HCT116 (cell line): ENCODE data around the gene VAMP3. TPM values are rescaled to one million over a fixed set of nuclear protein-coding genes. Genes with fewer than 3 reads are reported as not detected.

ENCODE experiments used
- ATAC-seq: fragments of 200-7000 bp; cut with Tn5 transposase; 2 replicates; pipeline ENCODE4 v1.9.1; 2020; ENCODE audit warnings: mild to moderate bottlenecking, moderate library complexity
- BruUV-seq: library from RNA; stranded (reverse); fragments of 400-500 nt; replicated peaks from 2 replicates; lab custom pipeline; 2021; lab: Mats Ljungman, UMichigan
- CTCF ChIA-PET: fragments of 300-600 bp; sonication (Branson Sonifier 250); formaldehyde crosslinking; loops from one replicate; lab custom pipeline; 2021; ENCODE audit warnings: antibody characterized with exemption; lab: Charles Lee
- POLR2A ChIA-PET: fragments of 300-600, 350-600 bp; sonication (Branson Sonifier 250); formaldehyde crosslinking; loops from one replicate; lab custom pipeline; 2021; ENCODE audit warnings: antibody characterized with exemption; lab: Charles Lee
- RAD21 ChIA-PET, 2 experiments: fragments of 300-600 bp; sonication (Branson Sonifier 250); formaldehyde crosslinking; loops; one replicate each; lab custom pipeline; 2023; ENCODE audit warnings: low total read pairs in 2 of 2; ENCODE audit not compliant: uncharacterized antibody in 2 of 2, unreplicated experiment in 2 of 2, low non-redundant PET in 1 of 2; lab: Charles Lee
- DNase-seq: peaks from one replicate; pipeline ENCODE4 v3.0.0-alpha.2; 2010; ENCODE audit warnings: low read depth, low spot score
- H2AFZ ChIP-seq: fragments of 200-600 bp; shearing (Covaris generic), sonication (generic); 2 replicates; pipeline ENCODE4 v1.6.1; 2017; ENCODE audit warnings: low read depth, mixed run types, mixed read lengths, antibody characterized with exemption, low read length; ENCODE audit not compliant: poor library complexity, severe bottlenecking
- H3K27ac ChIP-seq: 2 replicates; pipeline ENCODE4 v1.5.1; 2012; ENCODE audit warnings: low read depth, low read length
- H3K27me3 ChIP-seq: fragments of 200-600 bp; sonication (generic); 2 replicates; pipeline ENCODE4 v1.6.1; 2016; ENCODE audit warnings: mixed run types, low read length, mixed read lengths; ENCODE audit not compliant: insufficient read depth
- H3K36me3 ChIP-seq, 2 experiments: fragments of 200-500 bp in 1 of 2; fragments of 200-600 bp in 1 of 2; sonication (Bioruptor generic) in 1 of 2; sonication (generic) in 1 of 2; 2 replicates each; pipeline versions ENCODE4 v1.5.1 to v1.6.1; 2014 to 2016; ENCODE audit warnings: low read length in 2 of 2, inconsistent platforms in 1 of 2, mixed read lengths in 1 of 2, mixed run types in 1 of 2; ENCODE audit not compliant: insufficient read depth in 2 of 2, control insufficient read depth in 1 of 2
- H3K4me1 ChIP-seq, 2 experiments: fragments of 200-600 bp in 1 of 2; sonication (generic) in 1 of 2; 2 replicates each; pipeline versions ENCODE4 v1.5.1 to v1.6.1; 2012 to 2017; ENCODE audit warnings: low read length in 2 of 2, inconsistent platforms in 1 of 2, mild to moderate bottlenecking in 1 of 2, mixed read lengths in 1 of 2, mixed run types in 1 of 2, moderate library complexity in 1 of 2; ENCODE audit not compliant: insufficient read depth in 2 of 2, control insufficient read depth in 1 of 2
- H3K4me2 ChIP-seq: fragments of 200-600 bp; sonication (generic); 2 replicates; pipeline ENCODE4 v1.6.1; 2017; ENCODE audit warnings: mixed run types, low read length, mixed read lengths
- H3K4me3 ChIP-seq, 2 experiments: fragments of 200-600 bp in 1 of 2; sonication (generic) in 1 of 2; replicated peaks in 1 of 2; 2 replicates each; pipeline ENCODE4 v1.5.1; 2011 to 2016; ENCODE audit warnings: low read length in 2 of 2, control low read depth in 1 of 2, low read depth in 1 of 2, mild to moderate bottlenecking in 1 of 2, mixed read lengths in 1 of 2, mixed run types in 1 of 2
- H3K79me2 ChIP-seq: fragments of 200-600 bp; sonication (generic); 2 replicates; pipeline ENCODE4 v1.6.1; 2017; ENCODE audit warnings: mild to moderate bottlenecking, mixed run types, low read length, moderate library complexity, mixed read lengths; ENCODE audit not compliant: insufficient read depth
- H3K9ac ChIP-seq: fragments of 200-600 bp; sonication (generic); 2 replicates; pipeline ENCODE4 v1.6.1; 2016; ENCODE audit warnings: low read length, mixed read lengths
- H3K9me2 ChIP-seq: fragments of 200-600 bp; sonication (generic), shearing (Covaris generic); 2 replicates; pipeline ENCODE4 v1.6.1; 2017; ENCODE audit warnings: mixed run types, mild to moderate bottlenecking, moderate library complexity; ENCODE audit not compliant: insufficient read depth
- H3K9me3 ChIP-seq, 2 experiments: fragments of 200-500 bp in 1 of 2; fragments of 200-600 bp in 1 of 2; sonication (Bioruptor generic) in 1 of 2; sonication (generic) in 1 of 2; 2 replicates each; pipeline ENCODE4 v1.6.1; 2014 to 2017; ENCODE audit warnings: low read length in 2 of 2, mixed read lengths in 2 of 2, inconsistent platforms in 1 of 2, low read depth in 1 of 2, mild to moderate bottlenecking in 1 of 2, mixed run types in 1 of 2, moderate library complexity in 1 of 2; ENCODE audit not compliant: control insufficient read depth in 1 of 2, insufficient read depth in 1 of 2
- H4K20me1 ChIP-seq: fragments of 200-600 bp; sonication (generic), shearing (Covaris generic); 2 replicates; pipeline ENCODE4 v1.6.1; 2017; ENCODE audit warnings: mixed run types, mild to moderate bottlenecking, moderate library complexity; ENCODE audit not compliant: insufficient read depth
- EGR1 ChIP-seq: IDR thresholded peaks from 2 replicates; pipeline ENCODE4 v1.6.1; 2012; ENCODE audit warnings: low read depth
- ELF1 ChIP-seq: IDR thresholded peaks from 2 replicates; pipeline ENCODE4 v1.6.1; 2012; ENCODE audit warnings: low read depth, borderline replicate concordance
- EZH2 ChIP-seq: fragments of 200-600 bp; sonication (generic); IDR thresholded peaks from 2 replicates; pipeline ENCODE4 v1.6.1; 2017; ENCODE audit warnings: antibody characterized with exemption, mixed run types
- EZH2phosphoT487 ChIP-seq: fragments of 200-600 bp; IDR thresholded peaks from 2 replicates; pipeline ENCODE4 v1.6.1; 2018; ENCODE audit warnings: antibody characterized with exemption, borderline replicate concordance
- FOSL1 ChIP-seq: IDR thresholded peaks from 2 replicates; pipeline ENCODE4 v1.6.1; 2012; ENCODE audit warnings: low read depth
- JUND ChIP-seq: IDR thresholded peaks from 2 replicates; pipeline ENCODE4 v1.6.1; 2012
- POLR2A ChIP-seq: IDR thresholded peaks from 2 replicates; pipeline ENCODE4 v1.7.0; 2011; ENCODE audit warnings: borderline replicate concordance; ENCODE audit not compliant: insufficient read depth, insufficient read length; ENCODE audit errors: extremely low read depth
- SIN3A ChIP-seq: IDR thresholded peaks from 2 replicates; pipeline ENCODE4 v1.6.1; 2012; ENCODE audit warnings: low read depth
- SP1 ChIP-seq: IDR thresholded peaks from 2 replicates; pipeline ENCODE4 v1.6.1; 2012; ENCODE audit warnings: low read depth
- SRF ChIP-seq: IDR thresholded peaks from 2 replicates; pipeline ENCODE4 v1.6.1; 2012; ENCODE audit warnings: low read depth
- TCF7L2 ChIP-seq: IDR thresholded peaks from 2 replicates; pipeline ENCODE4 v1.7.0; 2011; ENCODE audit warnings: borderline replicate concordance, inconsistent platforms; ENCODE audit not compliant: insufficient read depth, insufficient read length; ENCODE audit errors: extremely low read depth
- intact Hi-C: fragments of 100-400 bp; cut with micrococcal nuclease; formaldehyde crosslinking; loops from 2 replicates; pipeline ENCODE4 v1.10.0; 2022
- total RNA-seq: library from RNA; stranded (reverse); gene quantifications from one replicate; pipeline ENCODE4 v1.2.1, GENCODE V29; 2021; ENCODE audit not compliant: unreplicated experiment
- TF ChIP-seq, protein P1 (sequence below): IDR thresholded peaks from 2 replicates; pipeline ENCODE4 v1.6.1; 2012
- TF ChIP-seq, protein P2 (sequence below): IDR thresholded peaks from 2 replicates; pipeline ENCODE4 v1.6.1; 2011; ENCODE audit warnings: mild to moderate bottlenecking, low read length, moderate library complexity; ENCODE audit not compliant: insufficient replicate concordance; ENCODE audit errors: extremely low read depth

The VAMP3 gene
- total RNA-seq, 1 experiment from 2014 or later: 79.3 TPM

DNA sequence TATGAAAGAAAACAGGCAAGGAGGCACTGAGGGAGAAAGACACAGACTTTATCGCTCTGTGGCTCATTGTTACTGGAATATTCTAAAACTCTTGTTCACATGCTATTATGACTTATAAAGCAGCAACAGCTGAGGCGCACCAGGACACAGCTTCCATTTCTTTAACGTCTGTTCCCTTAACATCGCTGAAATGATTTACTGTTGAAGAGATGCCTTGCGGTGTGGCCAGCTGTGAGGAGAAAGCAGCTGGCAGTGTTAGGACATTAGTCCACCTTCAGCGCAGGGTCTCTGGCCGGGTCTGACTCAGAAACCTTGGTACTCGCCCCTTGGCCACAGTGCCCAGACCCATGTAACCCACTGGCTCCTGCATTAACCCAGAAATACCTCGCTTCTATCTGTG is 9.9 kb downstream of the VAMP3 start:
- DNase-seq: no peak
- Histone ChIP-seq H3K79me2 (peaks cover 7% of the 10 kb centered on the region), H3K4me1 (peaks cover 0 to 13% of the 10 kb centered on the region in 2 experiments; a peak in 3 of 4 replicates), H3K9ac (no peak overlapping the region), H3K27me3 (no peaks in the 10 kb centered on the region), H3K9me3 (no peaks in the 10 kb centered on the region), H3K4me3 (no peak overlapping the region), H3K27ac (no peak overlapping the region), H3K36me3 (peaks cover 11% of the 10 kb centered on the region in 2 experiments; a peak in 3 of 4 replicates), H3K9me2 (no peaks in the 10 kb centered on the region), H4K20me1 (no peaks in the 10 kb centered on the region), H3K4me2 (no peak overlapping the region), H2AFZ (no peak overlapping the region)
- POLR2A ChIA-PET: no interaction called here
- RAD21 ChIA-PET: no interaction called here
- intact Hi-C loops: loop anchor here (5.0 kb wide), 1 partner anchor 181 kb away; the partner anchor contains the start of gene PARK7
- CTCF ChIA-PET: no interaction called here
- BruUV-seq: TSS peak; percentile 4
- no peak for ATAC-seq
- TF ChIP-seq, protein P1, sequence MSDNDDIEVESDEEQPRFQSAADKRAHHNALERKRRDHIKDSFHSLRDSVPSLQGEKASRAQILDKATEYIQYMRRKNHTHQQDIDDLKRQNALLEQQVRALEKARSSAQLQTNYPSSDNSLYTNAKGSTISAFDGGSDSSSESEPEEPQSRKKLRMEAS: no peak
- no peak for TF ChIP-seq EZH2phosphoT487
- TF ChIP-seq FOSL1: no peak
- TF ChIP-seq ELF1: no peak
- no peak for TF ChIP-seq SRF
- TF ChIP-seq TCF7L2: no peak
- no peak for TF ChIP-seq SP1
- no peak for TF ChIP-seq SIN3A

DNA sequence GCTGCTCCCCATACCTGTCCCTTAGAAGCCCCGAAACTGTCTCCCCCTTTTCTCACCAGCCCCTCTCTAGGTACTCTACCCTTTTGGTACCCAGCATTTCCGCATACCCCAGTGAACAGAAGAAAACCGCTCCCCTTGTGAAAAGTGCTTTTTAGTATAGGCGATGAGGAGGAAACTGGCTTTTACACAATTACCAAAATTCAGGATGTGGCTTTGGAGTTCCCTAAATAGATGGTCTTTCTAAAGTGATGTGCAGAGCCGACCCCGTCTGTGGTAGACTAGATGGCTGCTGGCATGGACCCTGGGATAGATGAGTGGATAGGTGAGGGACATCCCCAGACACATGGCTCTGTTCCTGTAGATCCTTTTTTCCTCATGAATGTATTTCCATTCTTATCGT is 10.4 kb downstream of the VAMP3 start:
- Histone ChIP-seq H3K9me2 (no peaks in the 10 kb centered on the region), H3K9ac (no peak overlapping the region), H3K4me1 (peaks cover 0 to 13% of the 10 kb centered on the region in 2 experiments; a peak in 3 of 4 replicates), H3K27ac (no peak overlapping the region), H2AFZ (no peak overlapping the region), H3K4me2 (no peak overlapping the region), H3K27me3 (no peaks in the 10 kb centered on the region), H3K36me3 (peaks cover 11% of the 10 kb centered on the region in 2 experiments; a peak in 3 of 4 replicates), H4K20me1 (no peaks in the 10 kb centered on the region), H3K4me3 (no peak overlapping the region), H3K79me2 (peaks cover 2% of the 10 kb centered on the region; the same call in 1 of the 2 replicates), H3K9me3 (no peaks in the 10 kb centered on the region)
- ATAC-seq (no peak), DNase-seq (no peak)
- BruUV-seq: no TSS peak
- no peak for TF ChIP-seq EGR1
- no peak for TF ChIP-seq JUND
- TF ChIP-seq ELF1: no peak
- TF ChIP-seq EZH2: no peak
- TF ChIP-seq, protein P1: no peak
- TF ChIP-seq, protein P2, sequence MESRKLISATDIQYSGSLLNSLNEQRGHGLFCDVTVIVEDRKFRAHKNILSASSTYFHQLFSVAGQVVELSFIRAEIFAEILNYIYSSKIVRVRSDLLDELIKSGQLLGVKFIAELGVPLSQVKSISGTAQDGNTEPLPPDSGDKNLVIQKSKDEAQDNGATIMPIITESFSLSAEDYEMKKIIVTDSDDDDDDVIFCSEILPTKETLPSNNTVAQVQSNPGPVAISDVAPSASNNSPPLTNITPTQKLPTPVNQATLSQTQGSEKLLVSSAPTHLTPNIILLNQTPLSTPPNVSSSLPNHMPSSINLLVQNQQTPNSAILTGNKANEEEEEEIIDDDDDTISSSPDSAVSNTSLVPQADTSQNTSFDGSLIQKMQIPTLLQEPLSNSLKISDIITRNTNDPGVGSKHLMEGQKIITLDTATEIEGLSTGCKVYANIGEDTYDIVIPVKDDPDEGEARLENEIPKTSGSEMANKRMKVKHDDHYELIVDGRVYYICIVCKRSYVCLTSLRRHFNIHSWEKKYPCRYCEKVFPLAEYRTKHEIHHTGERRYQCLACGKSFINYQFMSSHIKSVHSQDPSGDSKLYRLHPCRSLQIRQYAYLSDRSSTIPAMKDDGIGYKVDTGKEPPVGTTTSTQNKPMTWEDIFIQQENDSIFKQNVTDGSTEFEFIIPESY: no peak
- no peak for TF ChIP-seq POLR2A
- CTCF ChIA-PET: no interaction called here
- RAD21 ChIA-PET: no interaction called here
- intact Hi-C loops: loop anchor here (5.0 kb wide), 1 partner anchor 181 kb away; the partner anchor contains the start of gene PARK7
- POLR2A ChIA-PET: no interaction called here
